SIG-M5 (cell line): Measurements from ENCODE around the gene VANGL1.

Experiments
- DNase-seq: peaks from one replicate; lab custom pipeline; 2025; lab: John Stamatoyannopoulos, UW

The VANGL1 gene

GRCh38 chr1:115705085-115705951, 63.5 kb downstream of the VANGL1 start:
- no peak for DNase-seq

- DNase-seq = no peak
These were observed 64.2 kb downstream of the VANGL1 start for GRCh38 chr1:115705963-115706362.

- DNase-seq = no peak
These were observed 65.0 kb downstream of the VANGL1 start for GRCh38 chr1:115706587-115707425.

GRCh38 chr1:115710859-115711624, 69.3 kb downstream of the VANGL1 start:
- no peak for DNase-seq

GRCh38 chr1:115712911-115713609, 71.3 kb downstream of the VANGL1 start:
- no peak for DNase-seq

- no peak for DNase-seq
These were observed 72.1 kb downstream of the VANGL1 start for GRCh38 chr1:115713906-115714305.

GRCh38 chr1:115714572-115715141, 72.9 kb downstream of the VANGL1 start:
- DNase-seq = no peak

GRCh38 chr1:115717541-115717940, 75.8 kb downstream of the VANGL1 start:
- DNase-seq = no peak

- DNase-seq = no peak
These were observed 76.4 kb downstream of the VANGL1 start for GRCh38 chr1:115718011-115718754.

GRCh38 chr1:115719285-115719684, 77.5 kb downstream of the VANGL1 start:
- DNase-seq = no peak

GRCh38 chr1:115722221-115722620, 80.5 kb downstream of the VANGL1 start:
- no peak for DNase-seq

- DNase-seq = no peak
These were observed 82.0 kb downstream of the VANGL1 start for GRCh38 chr1:115723756-115724155.

GRCh38 chr1:115725600-115725999, 83.8 kb downstream of the VANGL1 start:
- no peak for DNase-seq

- DNase-seq = no peak
These were observed 84.4 kb downstream of the VANGL1 start for GRCh38 chr1:115726161-115726560.

- DNase-seq = no peak
These were observed 84.8 kb downstream of the VANGL1 start for GRCh38 chr1:115726570-115726969.

GRCh38 chr1:115727706-115728249, 86.0 kb downstream of the VANGL1 start:
- peak; percentile 86 for DNase-seq

GRCh38 chr1:115728341-115728740, 86.6 kb downstream of the VANGL1 start:
- DNase-seq = no peak

- DNase-seq = no peak
These were observed 88.0 kb downstream of the VANGL1 start for GRCh38 chr1:115729756-115730155.

GRCh38 chr1:115732316-115732715, 90.5 kb downstream of the VANGL1 start:
- DNase-seq = no peak

GRCh38 chr1:115740811-115741210, 99.0 kb downstream of the VANGL1 start:
- no peak for DNase-seq
